Pancreas (tissue), 10 donors: Measurements from ENCODE around the gene FRMD6. TPM values are rescaled to one million over a fixed set of nuclear protein-coding genes. Genes with fewer than 3 reads are reported as not detected.

Experiments used
- ATAC-seq, 4 donors: fragments of 200-7000 bp; cut with Tn5 transposase; one replicate each; pipeline versions ENCODE4 v1.8.0 to v1.9.1; 2020; ENCODE audit warnings: mild to moderate bottlenecking in 4 of 4, moderate library complexity in 4 of 4
- DNase-seq, 6 donors: peaks; one replicate each; pipeline ENCODE4 v3.0.0-alpha.2; 2020
- FAIRE-seq: peaks from 2 replicates; lab custom pipeline; 2012; peaks lifted over from hg19 to GRCh38; lab: Jason Lieb, UNC
- H3K27ac ChIP-seq, 4 donors: fragments of 200-600 bp; sonication (generic); 1 replicate in 3 of 4; 2 replicates in 1 of 4; pipeline versions ENCODE4 v1.5.0 to v1.8.0; 2020
- H3K27me3 ChIP-seq, 4 donors: fragments of 200-600 bp; one replicate each; pipeline ENCODE4 v1.8.0; 2021
- H3K36me3 ChIP-seq, 3 donors: fragments of 200-600 bp; sonication (generic) in 1 of 3; one replicate each; pipeline versions ENCODE4 v1.5.0 to v1.8.0; 2020 to 2021
- H3K4me1 ChIP-seq, 3 donors: fragments of 200-600 bp; one replicate each; pipeline ENCODE4 v1.8.0; 2021
- H3K4me3 ChIP-seq, 4 donors: fragments of 200-600 bp; sonication (generic) in 2 of 4; one replicate each; pipeline versions ENCODE4 v1.5.0 to v1.8.0; 2020 to 2021
- H3K9me3 ChIP-seq, 4 donors: fragments of 200-600 bp; one replicate each; pipeline ENCODE4 v1.8.0; 2021
- CTCF ChIP-seq, 4 donors: fragments of 200-600 bp; sonication (generic) in 3 of 4; IDR thresholded peaks; one replicate each; pipeline versions ENCODE4 v1.5.0 to v1.8.0; 2021; ENCODE audit warnings: antibody characterized with exemption in 4 of 4
- WGBS, 2 donors: extraction: QIAGEN DNeasy Blood & Tissue Kit; methylation state at CpG; one replicate each; pipeline ENCODE4 v1.1.7; 2013; 5-methylcytosine and 5-hydroxymethylcytosine counted together
- intact Hi-C, 3 donors: fragments of 100-400 bp; cut with DNase I; formaldehyde crosslinking; loops; one replicate each; pipeline versions ENCODE4 v1.11.1 to v1.14.2; 2022
- polyA plus RNA-seq, 2 donors: library from polyadenylated mRNA; stranded (reverse); fragments of 200-250 nt; gene quantifications; one replicate each; pipeline ENCODE4 v1.2.3, GENCODE V29; 2013
- total RNA-seq, 6 donors: library from RNA; stranded (reverse); fragmentation: NEBNext Ultra II Directional in 4 of 6; extraction: Animal tissue kit (Norgen Biotek cat#: 25700) in 4 of 6; gene quantifications; one replicate each; pipeline versions ENCODE4 v1.2.1 to v1.2.4, GENCODE V29; 2021 to 2023
- donor health status: healthy with polysubstance abuse.
- donor health status: DM: no; HTN: no; CAD: no; lungs with moderate emphysema.
- donor health status: DM: no; HTN: no; CAD: no.
- donor health status: control.
- donor health status: control.
- donor health status: Bipolar disorder and iron deficiency.
- donor health status: DM: yes; HTN: yes; CAD: no.
- donor health status: DM: no; HTN: no; CAD: no.
- donor health status: DM: no; HTN: no; CAD: no.
- donor health status: DM: yes; HTN: yes; CAD: no.

FRMD6 gene
- total and polyA plus RNA-seq, 8 donors = 2.8 to 20.3 (median 5.2) TPM

DNA sequence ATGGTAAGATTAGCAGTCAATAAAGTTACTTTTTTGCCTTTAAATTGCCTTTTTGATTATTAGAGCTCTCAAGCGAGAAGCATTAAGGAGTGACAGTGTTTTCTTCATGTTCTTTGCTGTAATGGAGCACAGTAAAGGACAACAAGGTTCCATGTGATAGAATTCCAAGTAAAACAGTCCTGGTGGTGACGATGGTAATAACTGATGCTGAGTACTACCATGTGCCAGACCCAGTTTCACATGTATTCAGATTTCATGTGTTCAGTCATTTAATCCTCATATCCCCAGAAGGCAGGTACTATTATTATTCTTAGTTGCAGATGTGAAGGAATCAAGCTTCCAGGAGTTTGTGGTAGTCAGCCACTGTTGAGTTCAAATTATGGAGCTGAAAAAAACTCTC lies 79.0 kb downstream of the FRMD6 start:
- no peaks in the 10 kb centered on the region for H3K27me3 ChIP-seq
- H3K4me3 ChIP-seq = no peak overlapping the region
- FAIRE-seq = no peak
- DNase-seq = no peak
- ATAC-seq = no peak
- no peaks in the 10 kb centered on the region for H3K9me3 ChIP-seq
- intact Hi-C loops = no loop called here
- no peaks in the 10 kb centered on the region for H3K4me1 ChIP-seq
- H3K27ac ChIP-seq = no peak overlapping the region
- TF ChIP-seq CTCF (IDR thresholded peaks at IDR 0.05) = no peak
- 86 to 91% methylated on average over 2 of the region's 2 CpGs for WGBS, 2 donors
- no peaks in the 10 kb centered on the region for H3K36me3 ChIP-seq

GRCh38 chr14:51732494-51733112 lies 80.9 kb downstream of the FRMD6 start:
- Histone ChIP-seq H3K9me3 (no peaks in the 10 kb centered on the region), H3K4me1 (no peaks in the 10 kb centered on the region), H3K27me3 (no peaks in the 10 kb centered on the region), H3K4me3 (no peak overlapping the region), H3K36me3 (no peaks in the 10 kb centered on the region), H3K27ac (no peak overlapping the region)
- 66 to 82% methylated on average over 4 of the region's 4 CpGs for WGBS, 2 donors
- no peak for ATAC-seq
- no peak for DNase-seq
- intact Hi-C loops = no loop called here
- TF ChIP-seq CTCF (IDR thresholded peaks at IDR 0.05) = no peak
- no peak for FAIRE-seq

GRCh38 chr14:51733147-51733546 lies 81.4 kb downstream of the FRMD6 start:
- Histone ChIP-seq H3K27ac (no peak overlapping the region), H3K27me3 (no peaks in the 10 kb centered on the region), H3K36me3 (no peaks in the 10 kb centered on the region), H3K9me3 (no peaks in the 10 kb centered on the region), H3K4me1 (no peaks in the 10 kb centered on the region), H3K4me3 (no peak overlapping the region)
- TF ChIP-seq CTCF (IDR thresholded peaks at IDR 0.05) = no peak
- DNase-seq (no peak), FAIRE-seq (no peak), ATAC-seq (no peak)
- intact Hi-C loops = no loop called here
- WGBS, 2 donors = 64 to 73% methylated on average over 1 of the region's 1 CpG

DNA sequence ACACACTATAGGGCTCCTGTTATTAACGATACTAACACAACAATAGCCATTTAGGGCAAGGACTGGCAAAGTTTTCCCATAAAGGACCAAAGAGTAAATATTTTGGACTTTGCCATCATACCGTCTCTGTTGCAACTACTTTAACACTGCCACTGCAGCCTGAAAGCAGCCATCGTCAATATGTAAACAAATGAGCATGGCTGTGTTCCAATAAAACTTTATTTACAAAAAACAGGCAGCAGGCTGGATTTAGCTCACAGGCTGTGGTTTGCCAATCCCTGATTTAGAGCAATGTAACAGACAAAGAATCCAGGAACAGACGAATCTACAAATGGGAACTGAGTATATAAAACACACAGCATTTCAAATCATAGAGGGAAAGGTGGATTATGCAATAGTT lies 84.1 kb downstream of the FRMD6 start:
- no peak for TF ChIP-seq CTCF (IDR thresholded peaks at IDR 0.05)

GRCh38 chr14:51738754-51739153 lies 87.0 kb downstream of the FRMD6 start:
- no peak overlapping the region for H3K27ac ChIP-seq
- H3K36me3 ChIP-seq = no peaks in the 10 kb centered on the region
- no peak for TF ChIP-seq CTCF (IDR thresholded peaks at IDR 0.05)
- ATAC-seq (no peak), DNase-seq (no peak), FAIRE-seq (no peak)
- no peaks in the 10 kb centered on the region for H3K9me3 ChIP-seq
- 63 to 71% methylated on average over 8 of the region's 8 CpGs for WGBS, 2 donors
- no peak overlapping the region for H3K4me3 ChIP-seq
- H3K4me1 ChIP-seq = no peaks in the 10 kb centered on the region
- H3K27me3 ChIP-seq = no peaks in the 10 kb centered on the region
- intact Hi-C loops = no loop called here

More for the DNA sequence above, 84.1 kb downstream of the FRMD6 start:
- H3K4me3 ChIP-seq = no peak overlapping the region
- no peaks in the 10 kb centered on the region for H3K36me3 ChIP-seq
- no peak for ATAC-seq
- intact Hi-C loops = no loop called here
- H3K4me1 ChIP-seq = no peaks in the 10 kb centered on the region
- WGBS, 2 donors = 57 to 64% methylated on average over 4 of the region's 4 CpGs
- FAIRE-seq = no peak
- no peaks in the 10 kb centered on the region for H3K9me3 ChIP-seq
- no peaks in the 10 kb centered on the region for H3K27me3 ChIP-seq
- no peak for DNase-seq
- no peak overlapping the region for H3K27ac ChIP-seq
